NCI-H2081 (cell line): ENCODE data around the gene ACTR6.
"Not testable (repeated sequence)": the region's sequence is repeated elsewhere in the genome, so short reads cannot be mapped to it uniquely, and the experiment has no call there.

ENCODE experiments used
- DNase-seq, 2 experiments: peaks; one replicate each; lab custom pipeline; 2025; lab: John Stamatoyannopoulos, UW

The ACTR6 gene

DNA sequence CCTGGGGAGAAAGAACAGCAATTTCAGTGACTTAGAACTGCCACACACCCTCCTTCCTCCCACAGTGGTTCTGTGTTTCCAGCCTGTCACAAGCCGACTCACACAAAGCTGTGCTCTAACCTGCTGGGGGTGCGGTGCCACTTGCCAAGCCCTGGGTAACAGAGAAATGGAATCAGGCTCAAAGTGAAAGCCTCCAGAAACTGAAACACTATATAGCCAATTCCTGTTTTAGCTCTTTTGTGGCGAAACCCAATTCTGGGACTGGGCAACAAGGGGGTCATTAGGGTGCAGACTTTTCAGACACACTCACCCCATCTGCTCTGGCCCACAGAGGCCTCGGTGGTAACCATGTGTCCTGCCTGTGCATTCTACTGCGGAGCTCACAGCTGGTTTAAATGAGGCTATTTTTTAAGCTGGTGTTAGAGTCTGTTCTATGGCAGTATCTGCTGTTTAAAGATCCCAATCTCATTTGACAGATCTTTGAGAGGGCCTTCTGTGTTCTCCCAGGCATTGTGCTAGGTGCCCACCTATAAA, 15.2 kb upstream of the ACTR6 start:
- no peak for DNase-seq

DNA sequence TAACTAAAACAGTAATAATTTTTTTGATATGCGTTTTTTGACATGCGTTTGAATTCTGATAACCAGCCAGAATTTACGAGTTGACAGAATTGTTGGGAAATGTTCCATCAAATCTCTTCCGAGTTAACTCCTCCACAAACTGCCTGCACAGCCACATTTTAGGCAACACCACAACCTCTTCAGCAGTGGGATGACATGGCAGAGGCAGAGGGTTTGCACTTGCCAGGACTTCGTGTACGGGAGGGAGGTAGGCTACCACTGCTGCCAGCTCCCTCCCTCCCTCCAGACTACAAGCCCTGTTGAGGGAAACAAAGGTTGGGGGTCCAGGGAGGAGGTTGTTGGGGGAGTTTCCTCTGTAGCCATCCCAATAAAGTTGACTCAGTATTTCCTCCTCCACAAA, 14.5 kb upstream of the ACTR6 start:
- no peak for DNase-seq

DNA sequence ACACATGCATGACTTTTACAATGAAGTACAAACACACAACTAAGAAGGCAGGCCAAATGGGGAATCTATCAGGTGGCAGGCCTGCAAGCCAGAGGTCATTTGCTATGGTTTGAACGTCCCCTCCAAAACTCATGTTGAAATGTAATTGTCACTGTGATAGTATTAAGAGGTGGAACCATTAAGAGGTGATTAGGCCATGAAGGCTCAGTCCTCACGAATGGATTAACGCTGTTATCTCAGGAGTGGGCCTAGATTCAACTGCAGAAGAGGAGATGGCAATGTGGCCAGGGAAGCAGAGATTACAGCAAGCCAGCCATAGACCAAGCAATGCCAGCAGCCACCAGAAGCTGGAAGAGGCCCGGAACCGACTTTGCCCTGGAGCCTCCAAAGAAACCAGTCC, 13.5 kb upstream of the ACTR6 start:
- no peak for DNase-seq

DNA sequence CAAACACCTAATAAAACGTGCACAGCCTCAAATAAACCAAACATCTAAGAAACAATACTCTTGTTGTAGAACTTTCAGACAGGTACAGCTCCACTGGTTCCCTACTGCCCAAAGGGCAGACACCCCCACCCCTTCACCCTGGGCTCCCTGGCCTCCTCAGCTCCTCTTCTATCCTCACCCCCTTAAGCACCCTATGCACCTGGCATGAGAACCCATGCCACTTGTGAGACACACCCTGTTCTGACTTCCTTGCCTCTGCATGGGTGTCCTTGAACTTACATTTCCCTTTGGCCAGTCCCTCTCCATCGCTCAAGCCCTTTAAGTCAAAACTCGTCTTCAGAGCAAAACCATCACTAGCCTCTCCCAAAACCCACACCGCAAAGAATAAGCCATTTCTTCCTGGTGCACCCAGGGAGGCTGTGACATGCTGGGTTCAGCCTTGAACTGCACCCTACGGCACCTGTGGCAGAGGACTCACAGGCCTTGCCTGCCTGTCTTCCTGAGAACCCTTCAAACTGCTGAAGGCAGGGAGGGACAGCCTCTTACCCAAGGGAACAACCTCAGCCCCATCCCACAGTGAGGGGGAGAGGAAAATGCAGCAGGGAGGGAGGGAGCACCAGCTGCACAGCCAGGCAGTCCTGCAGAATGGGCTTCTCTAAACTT, 12.6 kb upstream of the ACTR6 start:
- no peak for DNase-seq

DNA sequence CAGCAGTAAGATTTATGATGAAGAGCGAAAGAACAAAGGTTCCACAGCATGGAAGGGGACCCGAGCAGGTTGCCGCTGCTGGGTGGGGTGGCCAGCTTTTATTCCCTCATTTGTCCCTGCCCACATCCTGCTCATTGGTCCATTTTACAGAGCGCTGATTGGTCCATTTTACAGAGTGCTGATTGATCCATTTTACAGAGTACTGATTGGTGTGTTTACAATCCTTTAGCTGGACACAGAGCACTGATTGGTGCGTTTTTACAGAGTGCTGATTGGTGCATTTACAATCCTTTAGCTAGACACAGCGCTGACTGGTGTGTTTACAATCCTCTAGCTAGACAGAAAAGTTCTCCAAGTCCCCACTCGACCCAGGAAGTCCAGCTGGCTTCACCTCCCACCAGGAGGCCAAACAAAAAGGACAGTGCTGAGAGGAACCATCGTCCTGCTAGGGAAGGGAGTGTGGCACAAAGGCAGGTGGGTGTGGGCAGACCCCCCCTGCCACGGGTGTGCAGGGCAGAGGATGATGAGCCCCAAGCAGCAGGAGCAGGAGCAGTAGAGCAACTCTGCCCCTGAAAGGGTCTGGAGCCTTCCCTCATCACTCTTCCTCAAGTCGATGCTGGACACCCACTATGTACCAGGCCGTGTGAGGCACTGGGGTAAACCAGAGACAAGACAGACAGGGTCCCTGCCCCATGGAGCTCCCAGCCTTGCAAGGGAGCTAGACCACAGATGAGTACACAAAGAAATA, 11.6 kb upstream of the ACTR6 start:
- DNase-seq, result not testable (repeated sequence)

DNA sequence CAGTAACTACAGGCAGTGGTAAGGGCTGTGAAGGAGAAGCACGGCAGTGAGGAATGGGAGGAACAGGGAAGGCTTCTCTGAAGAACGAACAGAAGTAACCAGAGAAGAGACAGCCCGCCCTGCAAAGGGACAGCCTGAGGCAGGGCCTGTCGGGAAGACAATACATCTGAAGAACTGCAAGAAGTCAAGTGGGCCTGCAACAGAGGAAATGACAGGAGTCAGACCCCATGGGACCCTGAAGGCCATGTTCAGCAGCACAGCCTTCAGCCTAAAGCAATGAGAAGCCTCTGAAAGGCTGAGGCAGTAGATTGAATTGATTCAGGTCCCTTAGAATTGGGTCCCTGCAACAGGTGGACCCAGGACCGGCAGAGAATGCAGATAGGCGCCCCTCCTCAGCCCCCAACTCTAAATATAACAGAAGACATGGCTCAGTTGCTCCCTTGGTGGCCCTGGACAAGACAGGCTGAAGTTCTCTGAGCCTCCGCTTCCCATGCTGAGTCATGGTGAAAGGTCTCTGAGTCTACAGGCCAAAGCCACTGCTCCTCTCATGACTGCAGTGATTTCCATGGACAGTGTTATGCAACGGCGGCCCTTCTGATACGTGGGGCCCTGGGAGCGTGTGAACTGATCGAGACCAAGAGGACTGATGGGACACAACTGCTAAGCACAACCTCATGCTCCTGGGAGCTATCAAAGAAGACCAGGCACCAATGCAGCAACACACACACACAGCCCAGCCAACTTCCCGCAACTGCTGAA, 10.8 kb upstream of the ACTR6 start:
- no peak for DNase-seq

DNA sequence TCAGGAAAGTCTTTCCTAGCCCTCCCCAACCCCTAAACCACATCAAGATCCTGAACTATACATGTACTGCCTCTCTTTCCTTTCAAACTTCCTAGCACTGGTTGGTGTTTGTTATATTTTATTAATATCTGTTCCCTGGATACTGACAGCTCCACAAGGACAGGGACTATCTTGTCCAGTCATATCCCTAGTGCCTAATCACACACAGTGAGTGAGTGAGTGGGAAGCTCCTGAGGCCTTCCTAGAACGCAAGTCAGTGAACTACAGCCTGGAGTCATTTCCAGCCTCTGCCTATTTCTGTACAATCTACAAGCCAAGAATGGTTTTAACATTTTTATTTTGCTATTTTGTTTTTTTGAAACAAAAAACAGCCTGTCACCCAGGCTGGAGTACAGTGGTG, 7.5 kb upstream of the ACTR6 start:
- no peak for DNase-seq

DNA sequence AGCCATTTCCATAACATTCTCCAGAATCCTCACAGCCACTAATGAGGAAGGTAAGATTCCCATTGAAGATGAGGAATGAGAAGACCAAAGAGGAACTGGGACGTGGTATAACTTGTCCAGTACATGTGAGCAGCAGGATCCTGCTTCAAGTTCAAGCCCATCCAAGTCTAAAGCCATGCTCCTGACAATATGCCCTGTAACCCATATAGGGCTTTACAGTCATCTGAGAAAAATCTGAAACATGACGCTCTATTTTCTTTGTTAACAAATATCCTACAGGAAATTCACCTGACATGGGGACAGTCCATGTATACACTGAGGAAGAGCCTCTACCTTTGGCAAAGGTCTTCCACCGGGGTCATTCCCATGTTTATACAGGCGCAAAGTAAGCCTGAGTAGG, 3.1 kb upstream of the ACTR6 start:
- DNase-seq, result no peak

DNA sequence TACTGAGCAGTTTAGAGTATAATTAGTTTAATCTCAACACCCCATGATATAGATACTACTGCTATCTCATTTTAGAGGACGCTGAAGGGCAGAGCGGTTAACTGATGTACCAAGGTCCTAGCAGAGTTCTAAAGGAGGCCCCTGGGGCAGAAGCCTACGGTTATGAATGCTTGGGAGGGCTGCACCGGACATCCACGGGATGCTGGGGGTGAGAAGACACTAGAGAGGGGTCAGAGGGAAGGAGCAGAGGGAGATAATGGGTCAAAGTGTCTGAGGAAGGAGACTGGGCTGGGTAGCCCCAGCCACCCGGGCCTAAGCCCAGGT, 1.6 kb upstream of the ACTR6 start:
- DNase-seq, result no peak

DNA sequence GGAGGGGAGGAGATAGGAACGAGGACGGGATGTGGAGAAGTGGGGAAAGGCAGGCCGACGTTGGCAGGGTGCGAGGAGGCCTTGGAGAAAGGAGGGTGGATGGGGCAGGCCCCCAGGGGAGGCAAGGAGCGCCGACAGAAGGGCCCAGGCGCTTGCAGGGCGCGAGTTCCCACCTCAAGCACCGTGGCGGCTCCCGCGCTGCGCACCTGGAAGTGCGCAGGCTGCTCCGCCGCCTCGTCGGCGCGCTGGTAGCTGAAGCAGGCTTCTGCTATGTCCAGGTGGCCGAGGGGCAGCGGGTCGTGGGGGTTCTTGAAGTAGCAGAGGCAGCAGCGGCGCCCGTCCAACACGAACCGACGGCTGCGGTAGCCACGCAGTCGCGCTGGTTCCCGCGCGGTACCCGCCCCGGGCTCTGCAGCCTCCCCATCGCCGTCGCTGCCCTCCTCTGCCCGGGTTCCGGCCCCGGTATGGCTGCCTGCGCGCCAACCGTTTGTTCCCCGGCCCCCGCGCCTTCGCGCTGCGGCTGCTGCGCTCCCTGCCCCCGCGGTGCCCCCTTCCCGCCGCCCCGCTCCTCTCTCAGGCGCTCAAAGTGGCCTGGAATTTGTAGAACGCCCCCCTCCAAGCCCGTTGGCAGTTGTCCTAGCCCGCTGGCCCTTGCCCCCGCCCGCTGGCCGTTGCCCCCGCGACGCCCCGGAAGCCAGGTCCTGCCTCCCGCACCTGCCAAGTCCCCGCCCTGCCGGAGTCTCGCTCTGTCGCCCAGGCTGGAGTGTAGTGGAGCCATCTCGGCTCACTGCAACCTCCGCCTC, 1.1 kb upstream of the ACTR6 start:
- DNase-seq, result peak; percentile 38 to 71

DNA sequence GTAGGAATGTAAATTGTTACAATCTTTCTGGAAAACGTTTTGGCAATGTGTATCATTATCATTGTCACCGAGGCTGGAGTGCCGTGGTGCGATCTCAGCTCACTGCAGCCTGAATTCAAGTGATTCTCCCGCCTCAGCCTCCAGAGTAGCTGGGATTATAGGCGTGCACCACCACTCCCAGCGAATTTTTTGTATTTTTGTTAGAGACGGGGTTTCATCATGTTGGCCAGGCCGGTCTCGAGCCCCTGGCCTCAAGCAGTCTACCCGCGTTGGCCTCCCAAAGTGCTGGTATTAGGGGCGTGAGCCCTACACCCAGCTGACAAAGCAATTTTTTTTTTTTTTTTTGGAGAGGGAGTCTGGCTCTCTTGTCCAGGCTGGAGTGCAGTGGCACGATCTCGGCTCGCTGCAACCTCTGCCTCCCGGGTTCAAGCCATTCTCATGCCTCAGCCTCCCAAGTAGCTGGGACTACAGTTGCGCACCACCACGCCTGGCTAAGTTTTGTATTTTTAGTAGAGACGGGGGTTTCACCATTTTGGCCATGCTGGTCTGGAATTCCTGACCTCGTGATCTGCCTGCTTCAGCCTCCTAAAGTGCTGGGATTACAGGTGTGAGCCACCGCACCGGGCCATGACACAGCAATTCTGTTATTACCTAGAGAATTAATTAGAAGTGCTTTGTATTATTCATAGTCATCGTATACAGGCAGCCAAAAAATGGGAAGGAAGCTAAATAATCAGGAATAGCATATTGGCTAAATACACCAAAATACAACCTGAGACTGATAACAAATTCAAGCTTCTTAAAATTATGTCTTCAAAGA, 1.2 kb downstream of the ACTR6 start:
- no peak for DNase-seq

DNA sequence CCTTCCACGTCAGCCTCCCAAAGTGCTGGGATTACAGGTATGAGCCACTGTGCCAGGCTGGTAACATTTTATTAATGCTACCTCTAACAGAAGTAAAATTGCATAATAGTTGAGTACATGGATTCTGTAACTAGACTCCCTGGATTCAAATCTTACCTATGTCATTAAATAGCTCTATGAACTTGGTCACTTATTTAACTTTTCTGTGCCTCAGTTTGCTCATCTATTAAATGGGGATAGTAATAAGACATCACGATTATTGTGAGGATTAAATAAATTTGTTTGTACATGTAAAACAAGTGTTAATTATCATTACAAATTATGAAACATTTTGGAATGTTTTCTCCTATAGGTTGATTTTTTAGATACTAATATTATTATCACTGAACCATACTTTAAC, 6.7 kb downstream of the ACTR6 start:
- DNase-seq, result no peak

DNA sequence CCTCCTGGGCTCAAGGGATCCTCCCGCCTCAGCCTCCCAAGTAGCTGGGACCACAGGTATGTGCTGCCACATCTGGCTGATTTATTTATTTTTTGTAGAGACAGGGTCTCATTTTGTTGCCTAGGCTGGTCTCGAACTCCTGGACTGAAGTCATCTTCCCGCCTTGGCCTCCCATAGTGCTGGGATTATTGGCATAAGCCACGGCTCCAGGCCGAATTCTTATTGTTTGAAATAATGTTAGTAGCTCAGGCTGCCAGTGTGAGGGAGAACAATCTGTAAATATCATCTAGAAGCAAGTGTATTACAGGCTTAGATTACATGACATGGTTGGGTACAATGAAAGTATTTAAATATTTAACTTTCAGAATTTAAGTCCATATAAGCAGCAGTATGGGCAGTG, 8.2 kb downstream of the ACTR6 start:
- DNase-seq, result no peak

DNA sequence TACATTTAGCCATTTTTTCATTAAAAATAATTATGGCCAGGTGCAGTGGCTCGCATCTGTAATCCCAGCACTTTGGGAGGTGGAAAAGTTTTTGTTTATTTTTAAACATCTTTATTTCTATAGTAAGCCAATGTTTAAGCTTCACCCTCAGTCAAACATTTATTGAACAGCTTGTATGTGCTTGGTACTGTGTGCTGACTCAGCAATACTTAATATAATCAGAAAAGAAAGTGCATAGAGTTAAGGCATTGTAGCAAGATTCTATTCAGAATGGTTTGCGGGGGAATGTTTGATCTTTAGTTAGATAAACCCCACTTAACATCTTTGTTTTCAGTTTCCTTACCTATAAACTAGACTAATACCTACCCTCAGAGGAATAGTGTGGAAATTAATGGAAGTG, 11.1 kb downstream of the ACTR6 start:
- DNase-seq, result no peak

DNA sequence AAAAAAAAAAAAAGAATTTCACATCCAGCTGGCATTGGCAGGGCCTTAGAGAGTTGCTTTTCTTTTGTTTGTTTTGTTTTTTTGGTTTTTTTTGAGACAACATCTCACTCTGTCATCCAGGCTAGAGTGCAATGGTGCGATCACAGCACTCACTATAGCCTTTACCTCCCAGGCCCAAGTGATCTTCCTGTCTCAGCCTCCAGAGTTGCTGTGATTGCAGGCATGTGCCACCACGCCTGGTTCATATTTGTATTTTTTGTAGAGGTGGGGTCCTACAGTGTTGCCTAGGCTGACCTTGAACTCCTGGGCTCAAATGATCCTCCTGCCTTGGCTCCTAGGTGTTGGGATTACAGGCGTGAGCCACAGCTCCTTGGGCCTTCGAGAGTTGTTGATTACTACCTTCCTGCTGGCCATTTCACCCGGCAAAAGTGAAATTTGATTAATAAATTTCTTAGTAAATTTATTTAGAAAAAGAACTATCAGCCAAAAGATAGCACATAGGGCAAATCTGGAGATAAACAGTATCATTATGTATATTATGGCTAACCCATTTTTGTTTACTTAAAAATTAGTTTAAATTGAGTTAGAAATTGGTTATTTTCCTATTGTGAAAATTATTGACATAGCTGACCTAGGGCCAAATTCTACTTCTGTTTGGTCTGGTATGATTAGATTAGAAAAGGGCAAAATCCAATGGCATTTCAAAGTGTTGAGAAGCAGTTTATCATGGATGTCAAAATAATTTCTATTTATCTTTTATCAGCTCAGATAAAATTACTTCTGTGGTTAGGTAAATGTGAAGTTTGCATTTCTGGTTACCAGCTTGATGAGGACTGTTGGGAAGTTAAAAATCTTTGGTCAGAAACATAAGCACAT, 12.6 kb downstream of the ACTR6 start:
- DNase-seq, result no peak

DNA sequence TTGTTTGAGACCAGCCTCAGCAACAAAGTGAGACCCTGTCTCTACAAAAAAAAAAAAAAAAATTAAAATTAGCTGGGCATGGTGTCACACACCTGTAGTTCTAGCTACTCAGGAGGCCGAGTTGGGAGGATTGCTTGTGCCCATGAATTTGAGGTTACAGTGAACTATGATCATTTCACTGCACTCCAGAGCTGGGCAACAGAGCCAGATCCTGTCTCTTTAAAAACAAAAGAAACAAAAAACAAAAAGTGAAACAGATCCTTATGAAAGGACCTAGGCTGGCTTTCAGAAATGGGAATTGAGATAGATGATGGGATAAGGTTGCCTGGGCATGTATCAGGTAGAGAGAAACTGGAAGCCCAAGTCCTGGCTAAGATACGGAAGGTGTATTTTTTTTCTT, 13.9 kb downstream of the ACTR6 start:
- DNase-seq, result no peak

DNA sequence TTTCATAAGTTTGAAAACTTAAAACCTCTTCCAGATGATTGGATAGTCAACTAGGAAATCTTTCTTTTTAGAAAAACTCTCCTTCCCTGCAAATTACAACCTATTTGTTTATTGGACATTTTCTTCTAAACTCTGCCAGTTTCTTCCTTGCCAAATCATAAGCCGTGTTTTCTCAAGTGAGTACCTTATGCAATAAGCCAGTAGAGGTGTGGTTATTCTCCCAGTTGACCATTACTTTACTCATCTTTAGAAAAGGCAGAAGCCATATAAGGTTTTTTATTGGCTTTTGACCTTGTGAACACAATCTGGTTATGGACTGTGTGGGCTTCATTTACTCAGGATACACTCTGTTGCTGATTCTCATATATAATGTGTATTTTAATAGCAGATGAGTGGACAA, 14.6 kb downstream of the ACTR6 start:
- DNase-seq, result no peak

DNA sequence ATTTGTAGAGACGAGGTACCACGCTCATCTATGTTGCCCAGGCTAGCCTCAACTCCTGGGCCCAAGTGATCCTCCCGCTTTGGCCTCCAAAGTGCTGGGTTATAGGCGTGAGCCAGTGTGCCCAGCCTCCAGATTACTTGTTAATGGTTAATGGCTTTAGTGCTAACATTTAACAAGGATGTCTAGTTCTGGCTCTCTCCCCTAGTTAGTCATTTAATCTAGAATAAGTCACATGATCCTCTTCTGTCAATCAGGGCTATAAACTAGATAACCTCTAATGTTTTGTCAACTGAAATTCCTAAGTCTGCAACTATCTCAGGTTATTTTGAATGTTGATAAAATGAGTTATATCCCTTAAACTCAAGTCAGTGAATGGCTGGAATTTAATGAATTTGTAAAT, 15.7 kb downstream of the ACTR6 start:
- no peak for DNase-seq

DNA sequence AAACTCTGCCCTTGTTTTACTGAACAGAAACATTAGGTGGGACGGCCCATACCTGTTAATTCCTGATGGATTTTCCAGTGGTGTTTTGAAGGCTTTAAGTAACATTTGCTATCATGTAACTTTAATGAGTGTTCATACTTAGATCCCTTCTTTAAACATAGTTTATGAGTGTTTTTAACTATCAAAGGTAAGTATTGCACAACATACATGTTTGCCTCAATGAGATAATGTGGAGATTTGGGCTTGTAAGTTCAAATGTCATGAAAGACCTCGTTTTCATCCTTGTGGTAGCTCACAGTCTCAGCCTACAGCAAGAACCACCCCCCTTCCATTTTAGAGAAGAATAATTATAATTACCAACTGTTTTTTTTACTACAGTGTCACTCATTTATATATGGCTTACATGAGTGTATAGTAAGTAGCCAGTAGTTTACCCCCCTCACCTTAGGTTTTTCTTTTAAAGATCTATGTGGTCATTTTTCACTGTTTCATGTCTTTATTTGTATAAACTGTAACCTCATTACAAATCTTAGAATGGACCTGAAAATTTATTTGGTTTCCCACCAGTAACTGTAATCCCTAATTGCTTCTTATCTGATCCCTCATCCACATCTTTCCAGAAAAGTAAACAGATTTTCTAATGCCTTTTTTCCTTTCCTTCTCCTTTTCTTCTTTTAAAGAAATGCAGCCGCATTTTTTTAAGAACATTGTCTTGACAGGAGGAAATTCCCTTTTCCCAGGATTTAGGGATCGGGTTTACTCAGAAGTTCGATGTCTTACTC, 18.9 kb downstream of the ACTR6 start:
- DNase-seq, result no peak

DNA sequence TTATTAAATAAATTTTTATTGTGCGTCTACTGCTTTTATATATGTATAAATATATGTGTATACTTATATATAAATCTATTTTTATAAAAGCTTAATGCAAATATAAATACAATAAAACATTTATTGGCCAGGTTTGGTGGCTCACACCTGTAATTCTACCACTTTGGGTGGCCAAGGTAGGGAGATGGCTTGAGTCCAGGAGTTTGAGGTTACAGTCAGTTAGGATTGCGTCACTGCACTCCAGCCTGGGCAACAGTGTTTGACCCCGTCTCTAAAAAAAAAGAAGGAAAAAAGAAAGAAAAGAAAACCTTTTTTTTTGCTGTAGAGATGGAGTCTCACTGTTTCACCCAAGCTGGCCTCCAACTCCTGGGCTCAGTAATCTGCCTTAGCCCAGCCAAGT, 20.9 kb downstream of the ACTR6 start:
- DNase-seq, result no peak
